Measurements from ENCODE around the gene SNAPC1.
"Not testable (repeated sequence)": the region's sequence is repeated elsewhere in the genome, so short reads cannot be mapped to it uniquely, and the experiment has no call there.

The SNAPC1 gene

DNA sequence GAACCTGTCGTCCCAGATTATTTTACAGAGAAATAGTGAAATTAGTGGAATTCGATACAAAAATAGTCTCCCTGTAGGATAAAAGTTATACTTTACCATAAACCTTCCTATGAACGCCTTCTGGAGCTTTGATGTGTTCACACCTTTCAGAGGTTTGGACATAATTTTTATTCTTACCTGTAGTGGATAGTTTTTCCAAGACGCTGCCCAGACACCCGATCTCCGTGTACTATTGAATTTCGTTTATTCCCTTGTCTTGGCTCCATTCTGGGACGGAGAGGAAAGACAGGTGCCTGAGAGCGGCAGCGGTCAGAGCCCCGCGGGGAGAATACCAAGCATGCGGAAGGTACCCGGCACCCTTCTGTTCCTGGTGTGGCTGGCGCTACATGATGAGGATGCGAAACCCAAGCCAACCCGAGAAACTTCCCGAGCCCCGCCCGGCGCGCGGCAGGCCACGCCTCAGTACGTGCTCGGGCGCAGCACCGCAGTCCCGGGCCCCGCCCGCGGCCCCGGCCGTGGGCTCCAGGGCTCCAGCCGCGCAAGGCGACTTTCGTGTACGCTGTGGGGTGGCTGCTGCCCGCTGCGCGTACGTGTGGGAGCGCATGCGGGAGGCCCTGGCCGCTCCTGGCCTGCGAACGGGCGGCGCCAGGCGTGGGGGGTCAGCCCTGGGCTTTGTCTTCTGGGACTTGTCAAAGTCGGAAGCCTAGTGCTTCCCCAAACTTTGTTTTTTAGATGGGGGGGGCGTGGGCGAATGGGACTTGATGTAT is 11.3 kb upstream of the SNAPC1 start:
- DNase-seq, result no peak

GRCh38 chr14:61751475-61751989 is 10.7 kb upstream of the SNAPC1 start:
- no peak for DNase-seq

DNA sequence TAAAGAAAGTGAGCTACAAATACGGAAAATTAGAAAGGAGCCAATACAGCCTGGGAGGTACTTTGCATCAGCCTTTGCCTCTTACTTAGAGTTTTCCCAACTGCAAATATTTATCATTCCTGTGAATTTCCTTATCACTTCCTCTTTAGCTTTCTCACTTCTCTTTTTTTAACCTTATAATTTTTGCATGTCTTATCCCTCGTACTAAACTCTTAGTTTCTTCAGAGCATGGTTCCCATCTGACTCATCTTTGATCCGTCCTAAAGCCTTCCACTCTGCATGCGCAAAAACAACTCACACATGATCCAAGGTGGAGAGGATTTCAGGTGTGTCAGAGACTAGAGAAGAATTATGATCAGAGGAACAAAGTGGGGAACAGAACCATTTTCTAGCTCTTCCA is 9.6 kb upstream of the SNAPC1 start:
- DNase-seq, result no peak

DNA sequence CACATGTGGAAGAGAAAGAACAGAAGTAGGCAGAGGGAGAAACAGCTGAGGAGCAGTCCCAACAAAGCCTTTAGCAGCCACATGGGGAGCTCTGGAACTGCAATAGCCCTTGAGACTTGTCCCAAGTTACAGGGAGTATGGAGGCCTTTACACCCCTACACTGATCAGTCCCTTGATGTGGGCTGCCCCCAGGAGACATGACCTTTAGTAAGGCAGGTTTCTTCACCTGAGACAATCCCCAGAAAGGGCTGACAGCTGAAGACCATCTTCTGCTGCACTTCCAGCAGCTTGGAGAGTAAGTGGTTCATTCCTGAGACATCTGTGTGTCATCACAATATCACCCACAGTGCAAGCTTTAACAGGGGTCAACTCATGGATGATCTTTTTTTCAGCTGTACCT is 8.6 kb upstream of the SNAPC1 start:
- DNase-seq, result no peak

GRCh38 chr14:61754627-61755381 is 7.4 kb upstream of the SNAPC1 start:
- DNase-seq, result no peak

GRCh38 chr14:61755382-61755742 is 6.9 kb upstream of the SNAPC1 start:
- not testable (repeated sequence) for DNase-seq

- DNase-seq, result no peak
Measured at GRCh38 chr14:61756135-61756534, 6.1 kb upstream of the SNAPC1 start.

DNA sequence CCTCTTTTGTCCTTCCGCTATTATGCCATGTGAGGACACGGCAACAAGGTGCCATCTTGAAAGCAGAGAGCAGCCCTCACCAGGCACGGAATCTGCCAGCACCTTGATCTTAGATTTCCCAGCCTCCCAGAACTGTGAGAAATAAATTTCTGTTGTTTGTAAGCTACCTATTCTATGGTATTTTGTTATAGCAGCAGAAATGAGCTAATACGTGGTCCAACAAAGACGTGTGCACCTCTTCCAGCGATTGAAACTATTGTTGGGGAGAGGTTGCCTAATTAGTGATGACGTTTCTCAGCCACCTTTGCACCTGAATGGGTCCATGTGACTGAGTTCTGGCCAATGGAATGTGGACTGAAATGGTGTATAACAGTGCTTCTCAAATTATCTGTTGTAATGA is 2.3 kb upstream of the SNAPC1 start:
- DNase-seq, result no peak

DNA sequence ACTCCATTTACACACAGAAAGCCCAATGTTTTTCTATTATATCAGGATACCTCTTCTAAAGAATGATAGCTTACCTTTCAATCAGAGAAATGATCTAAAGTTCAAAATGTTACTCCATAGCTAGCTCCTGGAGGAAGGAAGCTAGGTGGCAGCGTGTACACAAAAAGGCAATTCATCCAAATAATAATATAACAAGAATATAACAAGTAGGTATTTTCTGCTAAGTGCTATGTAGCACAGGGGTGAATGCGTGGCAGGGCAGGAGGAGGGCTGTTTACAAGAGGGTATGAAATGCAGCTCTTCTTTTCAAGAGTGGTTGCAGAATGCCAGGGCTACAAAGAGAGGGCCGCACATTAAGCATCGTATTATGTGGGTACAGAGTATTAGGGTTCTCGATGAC is 663 bp upstream of the SNAPC1 start:
- DNase-seq, result no peak

GRCh38 chr14:61764342-61765122 is 2.3 kb downstream of the SNAPC1 start:
- no peak for DNase-seq

GRCh38 chr14:61765225-61765943 is 3.2 kb downstream of the SNAPC1 start:
- peak; percentile 65 for DNase-seq

DNA sequence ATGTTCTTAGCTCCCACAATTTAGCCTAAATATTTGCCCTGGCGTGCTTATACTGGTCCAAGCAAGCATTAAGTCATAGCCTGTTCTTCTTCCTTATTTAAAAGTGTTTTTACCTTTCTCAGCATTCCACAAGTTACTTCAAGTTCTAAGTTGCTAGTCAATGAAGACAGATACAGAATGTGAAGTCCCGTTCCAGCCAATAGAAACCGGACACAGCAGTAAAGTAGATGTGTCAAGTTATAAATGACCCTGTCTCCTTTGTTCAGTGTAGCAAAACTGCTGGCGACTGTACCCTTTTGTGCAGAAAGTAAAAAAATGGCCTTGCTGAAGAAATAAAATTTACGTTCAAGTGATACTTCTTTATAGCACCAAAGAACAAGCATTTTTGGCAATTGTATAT is 3.9 kb downstream of the SNAPC1 start:
- DNase-seq, result no peak

GRCh38 chr14:61768240-61768639 is 6.0 kb downstream of the SNAPC1 start:
- no peak for DNase-seq

DNA sequence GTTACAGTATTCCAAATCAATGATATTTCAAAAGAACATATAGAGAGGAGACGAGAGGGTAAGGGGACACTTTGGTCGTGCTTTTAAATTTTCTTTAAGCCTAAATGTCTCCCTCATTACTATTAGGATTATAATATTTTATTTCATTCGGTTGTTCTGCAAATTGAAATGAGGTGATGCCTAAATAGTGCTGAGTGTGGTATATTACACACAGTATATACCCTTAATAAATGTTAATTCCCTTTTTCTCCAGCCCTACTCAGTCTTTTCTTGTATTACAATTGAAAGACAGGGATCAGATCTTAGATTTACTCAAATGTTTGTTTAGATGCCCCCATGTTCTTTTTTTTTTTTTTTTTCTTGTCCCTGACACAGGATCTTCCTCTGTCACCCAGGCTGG is 7.7 kb downstream of the SNAPC1 start:
- no peak for DNase-seq

GRCh38 chr14:61774861-61775260 is 12.6 kb downstream of the SNAPC1 start:
- no peak for DNase-seq

DNA sequence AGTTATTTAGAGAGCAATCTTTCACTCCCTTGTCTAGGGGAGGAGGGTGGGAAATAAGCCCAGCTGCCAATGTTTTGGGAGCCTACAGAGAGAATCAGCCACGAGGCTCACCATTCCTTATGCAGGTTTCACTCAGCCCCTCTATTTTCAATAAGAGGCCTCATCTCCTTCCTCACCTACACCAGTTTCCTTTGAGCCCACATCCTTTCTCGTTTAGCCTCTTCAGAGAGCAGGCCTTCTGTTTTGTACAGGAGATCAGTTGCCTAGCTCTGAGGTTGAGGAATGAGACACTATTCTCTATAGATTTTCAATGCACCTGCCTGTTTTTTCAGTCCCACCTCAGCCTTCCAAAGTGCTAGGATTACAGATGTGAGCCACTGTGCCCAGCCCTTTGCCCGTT is 17.9 kb downstream of the SNAPC1 start:
- DNase-seq, result no peak

DNA sequence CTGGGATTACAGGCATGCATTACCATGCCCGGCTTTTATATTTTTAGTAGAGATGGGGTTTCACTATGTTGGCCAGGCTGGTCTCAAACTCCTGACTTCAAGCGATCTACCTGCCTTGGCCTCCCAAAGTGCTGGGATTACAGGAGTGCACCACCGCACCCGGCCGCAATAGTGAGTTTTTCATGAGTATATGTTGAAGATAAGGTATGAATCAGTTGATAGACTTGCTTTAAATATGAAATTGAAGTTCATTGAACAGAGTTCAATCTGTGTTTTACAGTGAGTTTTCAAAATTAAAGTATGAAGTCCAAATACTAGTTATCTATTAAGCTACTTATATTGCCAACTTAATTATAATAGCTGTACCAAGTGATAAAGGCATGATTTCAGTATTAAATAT is 35.1 kb downstream of the SNAPC1 start:
- DNase-seq, result no peak

GRCh38 chr14:61802010-61802568 is 39.9 kb downstream of the SNAPC1 start:
- DNase-seq, result no peak

DNA sequence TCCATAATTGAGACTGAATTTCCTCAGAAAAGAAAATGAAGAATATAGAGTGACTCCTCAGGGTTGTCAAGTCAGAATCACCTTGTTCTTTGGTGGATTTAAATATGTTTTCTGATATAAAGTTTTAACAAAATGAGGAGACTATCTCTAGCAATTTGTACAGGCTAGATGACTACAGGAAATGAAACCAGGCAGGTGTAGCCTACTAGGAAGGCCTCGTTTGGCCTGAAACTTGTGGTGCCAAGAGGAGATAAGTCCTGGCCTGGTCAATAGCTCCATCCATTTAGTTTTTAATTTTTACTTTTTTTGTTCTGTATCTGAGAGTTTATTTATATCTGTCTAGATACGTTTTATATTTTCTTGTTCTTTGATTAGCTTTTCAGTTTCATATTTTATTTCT is 41.5 kb downstream of the SNAPC1 start:
- no peak for DNase-seq

GRCh38 chr14:61805451-61805850 is 43.2 kb downstream of the SNAPC1 start:
- no peak for DNase-seq

DNA sequence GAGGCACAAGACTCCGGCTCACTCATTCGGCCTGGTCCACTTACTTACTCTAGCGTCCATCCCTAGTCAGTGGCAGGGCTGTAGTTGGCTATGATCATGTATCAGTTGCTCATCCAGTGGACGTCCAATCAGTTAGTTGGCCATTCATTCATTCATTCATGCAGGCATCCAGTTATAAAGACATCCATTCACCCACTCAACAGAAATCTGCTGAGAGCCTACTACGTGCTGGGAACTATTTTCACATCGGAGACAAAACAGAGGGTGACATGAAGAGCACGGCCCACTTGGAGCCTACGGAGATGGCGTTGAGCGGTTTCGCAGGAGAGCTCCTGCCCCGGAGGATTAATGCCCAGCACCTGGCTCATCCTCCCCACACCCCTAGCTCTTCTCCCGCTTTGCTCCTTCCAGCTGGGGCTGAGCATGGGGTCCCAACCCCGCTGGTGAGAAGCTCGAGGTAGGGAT is 49.7 kb downstream of the SNAPC1 start:
- no peak for DNase-seq

GRCh38 chr14:61812347-61813095 is 50.3 kb downstream of the SNAPC1 start, which contains the start of gene SYT16:
Gene SYT16, plus strand, starts transcription at chr14:61812703.
- DNase-seq, result no peak

All from NCI-H2081 treated with DMSO at 0.1 percent for 48 hours (cell line).